ENCODE data around the gene TBC1D10B. TPM values are rescaled to one million over a fixed set of nuclear protein-coding genes. Genes with fewer than 3 reads are reported as not detected.

The TBC1D10B gene
- total RNA-seq, 6 donors from 2014 or later: 31.1 to 71.2 (median 40.3) TPM

DNA sequence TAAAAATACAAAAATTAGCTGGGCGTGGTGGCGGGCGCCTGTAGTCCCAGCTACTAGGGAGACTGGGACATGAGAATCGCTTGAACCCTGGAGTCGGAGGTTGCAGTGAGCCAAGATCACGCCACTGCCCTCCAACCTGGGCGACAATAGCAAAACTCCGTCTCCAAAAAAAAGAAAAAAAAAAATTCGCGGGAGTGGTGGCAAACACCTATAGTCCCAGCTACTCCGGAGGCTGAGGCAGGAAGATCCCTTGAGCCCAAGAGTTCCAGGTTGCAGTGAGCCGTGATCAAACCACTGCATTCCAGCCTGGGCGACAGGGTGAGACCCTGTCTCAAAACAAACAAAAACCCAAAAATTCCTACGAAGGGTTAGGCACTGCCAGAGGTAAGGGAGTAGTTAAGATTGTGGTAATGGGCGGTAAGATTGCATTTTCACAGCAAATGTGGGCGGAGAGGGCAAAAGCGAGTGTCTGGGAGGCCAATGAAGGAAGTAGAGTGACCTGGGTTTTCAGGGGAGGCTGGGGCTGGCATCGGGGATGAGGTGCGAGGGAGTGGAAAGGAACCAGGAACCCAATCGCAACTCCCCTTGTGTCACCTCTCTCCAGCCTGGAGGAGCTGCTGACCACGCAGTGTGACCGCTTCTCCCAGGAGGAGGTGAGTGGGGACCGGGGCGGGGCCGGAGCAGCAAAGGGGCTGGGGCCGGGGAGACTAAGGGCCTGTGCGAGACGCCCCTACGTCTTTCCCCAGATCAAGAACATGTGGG is 6.9 kb upstream of the TBC1D10B start:
- H3K9me3 ChIP-seq: no peaks in the 10 kb centered on the region
- H3K4me3 ChIP-seq: peak overlapping the region in 3 of 4 donors; percentile 73 to 74 (median 73)
- WGBS, 2 donors: 33 to 48% methylated on average over 19 to 29 of the region's 29 CpGs
- H3K4me1 ChIP-seq: peaks cover 13 to 19% (median 17%) of the 10 kb centered on the region in 4 donors
- H3K27ac ChIP-seq: peak overlapping the region; percentile 97 to 100 (median 100)
- ATAC-seq (ENCODE audit: low FRiP score in 2 of 2) (no peak), DNase-seq (no peak)
- no peaks in the 10 kb centered on the region for H3K36me3 ChIP-seq
- no peaks in the 10 kb centered on the region for H3K27me3 ChIP-seq
- TF ChIP-seq POLR2A (IDR thresholded peaks at IDR 0.05) (no peak), EP300 (IDR thresholded peaks at IDR 0.05) (no peak), CTCF (IDR thresholded peaks at IDR 0.05) (no peak), POLR2AphosphoS5 (IDR thresholded peaks at IDR 0.05) (no peak)

DNA sequence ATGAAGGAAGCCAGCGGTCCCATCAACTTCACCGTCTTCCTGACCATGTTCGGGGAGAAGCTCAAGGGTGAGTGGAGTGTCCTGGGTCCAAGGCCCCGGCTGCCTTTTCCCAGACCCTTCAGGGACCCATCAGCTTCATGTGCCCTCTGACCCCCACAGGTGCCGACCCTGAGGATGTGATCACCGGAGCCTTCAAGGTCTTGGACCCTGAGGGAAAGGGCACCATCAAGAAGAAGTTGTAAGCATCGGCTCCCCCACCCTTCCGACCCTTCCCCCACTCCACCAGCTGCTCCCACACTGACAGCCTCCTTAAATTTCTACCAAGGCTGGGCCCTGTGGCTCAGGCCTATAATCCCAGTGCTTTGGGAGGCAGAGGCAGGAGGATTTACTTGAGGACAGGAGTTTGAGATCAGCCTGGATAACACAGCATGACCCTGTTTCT is 6.2 kb upstream of the TBC1D10B start:
- no peak for ATAC-seq (ENCODE audit: low FRiP score in 2 of 2)
- H3K36me3 ChIP-seq: no peaks in the 10 kb centered on the region
- TF ChIP-seq CTCF (IDR thresholded peaks at IDR 0.05) (no peak), POLR2AphosphoS5 (IDR thresholded peaks at IDR 0.05) (no peak), EP300 (IDR thresholded peaks at IDR 0.05) (no peak), POLR2A (IDR thresholded peaks at IDR 0.05) (no peak)
- no peak for DNase-seq
- WGBS, 2 donors: 92 to 97% methylated on average over 5 to 8 of the region's 8 CpGs
- no peaks in the 10 kb centered on the region for H3K27me3 ChIP-seq
- no peak overlapping the region for H3K4me3 ChIP-seq
- no peaks in the 10 kb centered on the region for H3K9me3 ChIP-seq
- H3K27ac ChIP-seq: peak overlapping the region; percentile 97 to 100 (median 100)
- peaks cover 14 to 21% (median 19%) of the 10 kb centered on the region in 4 donors for H3K4me1 ChIP-seq

DNA sequence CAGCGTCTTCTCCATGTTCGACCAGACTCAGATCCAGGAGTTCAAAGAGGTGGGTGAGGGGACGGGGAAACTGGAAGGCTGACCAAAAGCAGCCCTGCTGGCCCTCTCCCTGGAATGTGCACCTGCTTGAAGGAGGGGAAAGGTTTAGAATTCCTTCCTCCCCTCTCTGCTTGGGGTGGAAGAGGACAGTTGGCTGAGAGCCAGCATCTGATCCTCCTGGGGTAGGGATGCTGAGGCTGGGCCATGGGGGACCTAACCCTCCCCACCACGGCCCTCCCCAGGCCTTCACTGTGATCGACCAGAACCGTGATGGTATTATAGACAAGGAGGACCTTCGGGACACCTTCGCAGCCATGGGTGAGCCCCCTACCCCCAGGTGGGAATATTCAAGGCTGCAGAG is 5.6 kb upstream of the TBC1D10B start:
- H3K4me3 ChIP-seq: no peak overlapping the region
- TF ChIP-seq POLR2AphosphoS5 (IDR thresholded peaks at IDR 0.05): no peak
- TF ChIP-seq POLR2A (IDR thresholded peaks at IDR 0.05): no peak
- no peak for TF ChIP-seq EP300 (IDR thresholded peaks at IDR 0.05)
- no peak for TF ChIP-seq CTCF (IDR thresholded peaks at IDR 0.05)
- 89 to 94% methylated on average over 8 of the region's 8 CpGs for WGBS, 2 donors
- H3K27ac ChIP-seq: peak overlapping the region in 1 of 4 donors; percentile 100
- ATAC-seq (ENCODE audit: low FRiP score in 2 of 2) (no peak), DNase-seq (no peak)
- no peaks in the 10 kb centered on the region for H3K36me3 ChIP-seq
- H3K9me3 ChIP-seq: no peaks in the 10 kb centered on the region
- peaks cover 19 to 26% (median 23%) of the 10 kb centered on the region in 4 donors for H3K4me1 ChIP-seq
- no peaks in the 10 kb centered on the region for H3K27me3 ChIP-seq

DNA sequence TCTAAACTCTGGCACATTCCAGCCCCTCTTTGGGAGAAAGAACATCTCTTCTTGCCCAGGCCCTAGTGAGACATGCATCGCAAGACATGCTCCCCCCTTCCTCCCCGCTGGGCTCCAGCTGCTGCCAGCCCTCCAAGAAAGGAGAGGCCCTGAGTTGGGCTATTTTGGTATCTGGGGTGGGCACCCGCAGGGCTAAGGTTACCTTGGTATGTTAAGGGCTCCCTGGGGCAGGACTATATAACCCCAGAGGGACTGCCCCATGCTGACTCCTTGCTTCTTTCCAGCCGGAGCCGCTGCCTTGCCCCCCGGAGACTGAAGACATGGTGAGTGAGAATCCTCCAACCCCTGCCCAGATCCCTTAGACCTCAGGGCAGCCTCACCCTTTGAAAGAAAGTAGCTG is 4.2 kb upstream of the TBC1D10B start, which contains the start of gene MYL11:
MYL11 (plus strand) TSS at position 265 of the 400 bp plus-strand sequence; CDS start at position 321, 56 bp downstream.
- ATAC-seq (ENCODE audit: low FRiP score in 2 of 2) (no peak), DNase-seq (no peak)
- Histone ChIP-seq H3K4me3 (no peak within 1 kb of the TSS), H3K27ac (no peak within 1 kb of the TSS), H3K36me3 (no peaks in the 10 kb centered on the region), H3K27me3 (no peaks in the 10 kb centered on the region), H3K4me1 (peaks cover 19 to 26% (median 23%) of the 10 kb centered on the region in 4 donors), H3K9me3 (no peaks in the 10 kb centered on the region)
- WGBS, 2 donors: 91 to 92% methylated on average over 6 of the region's 6 CpGs
- no peak for TF ChIP-seq POLR2AphosphoS5 (IDR thresholded peaks at IDR 0.05)
- no peak for TF ChIP-seq POLR2A (IDR thresholded peaks at IDR 0.05)

- H3K27me3 ChIP-seq: no peaks in the 10 kb centered on the region
- H3K4me3 ChIP-seq: no peak overlapping the region
- H3K4me1 ChIP-seq: peaks cover 25 to 30% (median 29%) of the 10 kb centered on the region in 4 donors
- DNase-seq: peak in 1 of 2 donors; percentile 55
- TF ChIP-seq POLR2A (IDR thresholded peaks at IDR 0.05) (no peak), CTCF (IDR thresholded peaks at IDR 0.05) (no peak), EP300 (IDR thresholded peaks at IDR 0.05) (no peak), POLR2AphosphoS5 (IDR thresholded peaks at IDR 0.05) (no peak)
- peak overlapping the region in 2 of 4 donors; percentile 92 for H3K27ac ChIP-seq
- H3K36me3 ChIP-seq: no peaks in the 10 kb centered on the region
- 79 to 81% methylated on average over 5 of the region's 5 CpGs for WGBS, 2 donors
- ATAC-seq (ENCODE audit: low FRiP score in 2 of 2): no peak
- no peaks in the 10 kb centered on the region for H3K9me3 ChIP-seq
Observed at GRCh38 chr16:30372725-30373124, 2.4 kb upstream of the TBC1D10B start.
